GM12864 (cell line): ENCODE data around the gene DRC1.
"Not testable (repeated sequence)": the region's sequence is repeated elsewhere in the genome, so short reads cannot be mapped to it uniquely, and the experiment has no call there.

Source experiments
- DNase-seq: peaks from one replicate; pipeline ENCODE4 v3.0.0-alpha.2; 2011; ENCODE audit warnings: low read depth
- H3K4me3 ChIP-seq: 2 replicates; pipeline ENCODE4 v1.5.1; 2011; ENCODE audit warnings: mild to moderate bottlenecking, low read depth, low read length, control low read depth
- CTCF ChIP-seq: IDR thresholded peaks from 2 replicates; pipeline ENCODE4 v1.5.1; 2011; ENCODE audit warnings: low read depth, mild to moderate bottlenecking, moderate library complexity, low read length, control low read depth, inconsistent platforms; ENCODE audit errors: missing control alignments

Gene DRC1

GRCh38 chr2:26401739-26402541 is at the start of gene DRC1:
DRC1 (plus strand) TSS chr2:26401920; CDS start chr2:26401990, 70 bp downstream.
- DNase-seq, result no peak
- TF ChIP-seq CTCF, result no peak
- no peak within 1 kb of the TSS; the same call in 1 of the 2 replicates for H3K4me3 ChIP-seq

GRCh38 chr2:26352892-26353291 is 48.8 kb upstream of the DRC1 start:
- TF ChIP-seq CTCF, result no peak
- DNase-seq, result no peak
- no peak overlapping the region for H3K4me3 ChIP-seq

- DNase-seq, H3K4me3 ChIP-seq: not testable (repeated sequence)
These were observed 47.3 kb upstream of the DRC1 start for GRCh38 chr2:26354469-26354868.

GRCh38 chr2:26355038-26355995 is 46.4 kb upstream of the DRC1 start:
- H3K4me3 ChIP-seq, result no peak overlapping the region
- DNase-seq, result no peak
- TF ChIP-seq CTCF, result no peak

GRCh38 chr2:26356111-26356510 is 45.6 kb upstream of the DRC1 start:
- no peak overlapping the region for H3K4me3 ChIP-seq
- TF ChIP-seq CTCF, result no peak
- no peak for DNase-seq

GRCh38 chr2:26356771-26357170 is 44.9 kb upstream of the DRC1 start:
- DNase-seq, result no peak
- no peak overlapping the region for H3K4me3 ChIP-seq
- no peak for TF ChIP-seq CTCF

GRCh38 chr2:26359886-26360473 is 41.7 kb upstream of the DRC1 start:
- no peak overlapping the region for H3K4me3 ChIP-seq
- TF ChIP-seq CTCF, result no peak
- no peak for DNase-seq
